MCF 10A (cell line): ENCODE data around the gene DDX19B. TPM values are rescaled to one million over a fixed set of nuclear protein-coding genes. Genes with fewer than 3 reads are reported as not detected.
"Not testable (repeated sequence)": the region's sequence is repeated elsewhere in the genome, so short reads cannot be mapped to it uniquely, and the experiment has no call there.

Source experiments
- BruUV-seq: library from RNA; stranded (reverse); fragments of 400-500 nt; replicated peaks from 2 replicates; lab custom pipeline; 2021; lab: Mats Ljungman, UMichigan
- CTCF ChIA-PET: fragments of 300-600 bp; sonication (Branson Sonifier 250); formaldehyde crosslinking; extraction: SDS; loops from one replicate; lab custom pipeline; 2021; ENCODE audit warnings: antibody characterized with exemption, inconsistent platforms; lab: Yijun Ruan, JAX
- POLR2A ChIA-PET: fragments of 300-600, 350-650 bp; sonication (Branson Sonifier 250); formaldehyde crosslinking; extraction: SDS; loops from one replicate; lab custom pipeline; 2020; ENCODE audit warnings: antibody characterized with exemption, inconsistent platforms; lab: Yijun Ruan, JAX
- DNase-seq: peaks from one replicate; pipeline ENCODE4 v3.0.0-alpha.2; 2018; ENCODE audit not compliant: unreplicated experiment
- H3K27ac Mint-ChIP-seq: one replicate; pipeline ENCODE4 v1.8.0; 2022; ENCODE audit warnings: mild to moderate bottlenecking, low read depth, mixed read lengths; ENCODE audit not compliant: unreplicated experiment
- H3K27me3 Mint-ChIP-seq: one replicate; pipeline ENCODE4 v1.8.0; 2022; ENCODE audit warnings: mixed read lengths; ENCODE audit not compliant: insufficient read depth, unreplicated experiment
- H3K36me3 Mint-ChIP-seq: one replicate; pipeline ENCODE4 v1.8.0; 2022; ENCODE audit warnings: mild to moderate bottlenecking, moderate library complexity, mixed read lengths; ENCODE audit not compliant: insufficient read depth, unreplicated experiment
- H3K4me1 Mint-ChIP-seq: one replicate; pipeline ENCODE4 v1.8.0; 2022; ENCODE audit warnings: mixed read lengths; ENCODE audit not compliant: insufficient read depth, unreplicated experiment
- H3K4me3 Mint-ChIP-seq: one replicate; pipeline ENCODE4 v1.8.0; 2022; ENCODE audit warnings: mild to moderate bottlenecking, moderate library complexity, mixed read lengths; ENCODE audit not compliant: unreplicated experiment
- H3K9me3 Mint-ChIP-seq: one replicate; pipeline ENCODE4 v1.8.0; 2022; ENCODE audit warnings: mixed read lengths; ENCODE audit not compliant: unreplicated experiment
- intact Hi-C: fragments of 100-400 bp; cut with micrococcal nuclease; formaldehyde crosslinking; loops from 2 replicates; pipeline ENCODE4 v1.14.1; 2022
- total RNA-seq: library from RNA; stranded (reverse); gene quantifications from 2 replicates; pipeline ENCODE4 v1.2.3, GENCODE V29; 2022
- TF ChIP-seq, protein P1 (sequence below): fragments of 200-600 bp; IDR thresholded peaks from one replicate; pipeline ENCODE4 v1.8.0; 2022; ENCODE audit warnings: antibody characterized with exemption, mild to moderate bottlenecking; ENCODE audit not compliant: unreplicated experiment

DDX19B gene
- total RNA-seq, 1 experiment from 2014 or later: 38.6 TPM

DNA sequence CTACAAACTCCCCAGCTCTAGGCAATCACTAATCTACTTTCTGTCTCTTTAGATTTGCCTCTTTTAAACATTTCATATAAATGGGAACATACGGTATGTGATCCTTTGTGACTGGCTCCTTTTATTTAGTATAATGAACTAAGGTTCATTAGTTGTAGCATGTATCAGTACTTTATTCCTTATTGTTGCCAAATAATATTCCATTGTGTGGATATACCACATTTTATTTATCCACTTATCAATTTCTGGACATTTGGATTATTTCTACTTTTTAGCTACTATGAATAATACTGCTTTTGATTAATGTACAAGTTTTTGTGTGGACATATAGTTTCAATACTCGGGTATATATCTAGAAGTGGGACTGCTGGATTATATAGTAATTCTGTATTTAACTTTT is 7.9 kb downstream of the DDX19B start:
- H3K27me3 Mint-ChIP-seq: no peaks in the 10 kb centered on the region
- no peak overlapping the region for H3K27ac Mint-ChIP-seq
- no peak for DNase-seq
- no peak overlapping the region for H3K4me3 Mint-ChIP-seq
- TF ChIP-seq, protein P1, sequence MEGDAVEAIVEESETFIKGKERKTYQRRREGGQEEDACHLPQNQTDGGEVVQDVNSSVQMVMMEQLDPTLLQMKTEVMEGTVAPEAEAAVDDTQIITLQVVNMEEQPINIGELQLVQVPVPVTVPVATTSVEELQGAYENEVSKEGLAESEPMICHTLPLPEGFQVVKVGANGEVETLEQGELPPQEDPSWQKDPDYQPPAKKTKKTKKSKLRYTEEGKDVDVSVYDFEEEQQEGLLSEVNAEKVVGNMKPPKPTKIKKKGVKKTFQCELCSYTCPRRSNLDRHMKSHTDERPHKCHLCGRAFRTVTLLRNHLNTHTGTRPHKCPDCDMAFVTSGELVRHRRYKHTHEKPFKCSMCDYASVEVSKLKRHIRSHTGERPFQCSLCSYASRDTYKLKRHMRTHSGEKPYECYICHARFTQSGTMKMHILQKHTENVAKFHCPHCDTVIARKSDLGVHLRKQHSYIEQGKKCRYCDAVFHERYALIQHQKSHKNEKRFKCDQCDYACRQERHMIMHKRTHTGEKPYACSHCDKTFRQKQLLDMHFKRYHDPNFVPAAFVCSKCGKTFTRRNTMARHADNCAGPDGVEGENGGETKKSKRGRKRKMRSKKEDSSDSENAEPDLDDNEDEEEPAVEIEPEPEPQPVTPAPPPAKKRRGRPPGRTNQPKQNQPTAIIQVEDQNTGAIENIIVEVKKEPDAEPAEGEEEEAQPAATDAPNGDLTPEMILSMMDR: no peak
- peaks cover 6% of the 10 kb centered on the region for H3K4me1 Mint-ChIP-seq
- intact Hi-C loops: no loop called here
- ChIA-PET CTCF (interaction anchor here (1.0 to 1.1 kb wide), 2 partner anchors 33 to 39 kb away, joined by 3 read pairs; no protein-coding TSS in a partner anchor), POLR2A (interaction anchor here (0.9 to 2.0 kb wide), 4 partner anchors 8 to 40 kb away, joined by 3 to 6 read pairs (median 4); partner anchors contain the start of genes AARS1, DDX19A and DDX19B)
- no peaks in the 10 kb centered on the region for H3K36me3 Mint-ChIP-seq
- BruUV-seq: no TSS peak
- no peaks in the 10 kb centered on the region for H3K9me3 Mint-ChIP-seq

DNA sequence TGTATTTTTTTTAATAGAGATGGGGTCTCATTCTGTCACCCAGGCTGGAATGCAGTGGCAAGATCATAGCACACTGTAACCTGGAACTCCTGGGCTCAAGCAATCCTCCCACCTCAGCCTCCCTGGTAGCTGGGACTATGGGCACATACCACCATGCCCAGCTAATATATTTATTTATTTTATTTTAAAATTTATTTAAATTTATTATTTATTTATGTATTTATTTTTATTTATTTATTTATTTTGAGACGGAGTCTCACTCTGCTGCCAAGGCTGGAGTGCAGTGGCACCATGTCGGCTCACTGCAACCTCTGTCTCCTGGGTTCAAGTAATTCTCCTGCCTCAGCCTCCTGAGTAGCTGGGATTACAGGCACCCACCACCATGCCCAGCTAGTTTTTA is 8.7 kb downstream of the DDX19B start:
- intact Hi-C loops, H3K4me1 Mint-ChIP-seq, BruUV-seq, H3K27me3 Mint-ChIP-seq, H3K4me3 Mint-ChIP-seq, H3K27ac Mint-ChIP-seq, H3K36me3 Mint-ChIP-seq, DNase-seq, H3K9me3 Mint-ChIP-seq: not testable (repeated sequence)
- ChIA-PET POLR2A (interaction anchor here (1.1 to 2.0 kb wide), 3 partner anchors 8 to 39 kb away, joined by 4 to 6 read pairs (median 4); partner anchors contain the start of genes AARS1, DDX19A and DDX19B), CTCF (interaction anchor here (0.6 to 1.1 kb wide), 3 partner anchors 8 to 19 kb away, joined by 3 to 5 read pairs (median 3); no protein-coding TSS in a partner anchor)

DNA sequence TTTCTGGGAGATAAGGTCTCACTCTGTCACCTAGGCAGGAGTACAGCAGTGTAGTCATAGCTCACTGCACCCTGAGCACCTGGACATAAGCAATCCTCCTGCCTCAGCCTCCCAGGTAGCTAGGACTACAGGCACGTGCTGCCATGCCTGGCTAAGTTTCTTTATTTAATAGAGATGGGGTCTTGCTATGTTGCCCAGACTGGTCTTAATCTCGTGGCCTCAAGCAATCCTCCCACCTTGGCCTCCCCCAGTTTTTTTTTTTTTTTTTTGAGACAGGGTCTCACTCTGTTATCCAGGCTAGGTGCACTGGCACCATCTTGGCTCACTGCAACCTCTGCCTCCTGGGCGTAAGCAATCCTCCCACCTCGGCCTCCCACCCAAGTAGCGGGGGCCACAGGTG is 21.1 kb downstream of the DDX19B start:
- peaks cover 69% of the 10 kb centered on the region for H3K36me3 Mint-ChIP-seq
- no peak overlapping the region for H3K4me3 Mint-ChIP-seq
- no TSS peak for BruUV-seq
- TF ChIP-seq, protein P1: no peak
- H3K27ac Mint-ChIP-seq: no peak overlapping the region
- POLR2A ChIA-PET: no interaction called here
- no peaks in the 10 kb centered on the region for H3K27me3 Mint-ChIP-seq
- CTCF ChIA-PET: interaction anchor here (0.7 kb wide), 1 partner anchor 20 kb away, joined by 8 read pairs; no protein-coding TSS in a partner anchor
- DNase-seq: no peak
- H3K4me1 Mint-ChIP-seq: peaks cover 6% of the 10 kb centered on the region
- H3K9me3 Mint-ChIP-seq: no peaks in the 10 kb centered on the region
- intact Hi-C loops: no loop called here

DNA sequence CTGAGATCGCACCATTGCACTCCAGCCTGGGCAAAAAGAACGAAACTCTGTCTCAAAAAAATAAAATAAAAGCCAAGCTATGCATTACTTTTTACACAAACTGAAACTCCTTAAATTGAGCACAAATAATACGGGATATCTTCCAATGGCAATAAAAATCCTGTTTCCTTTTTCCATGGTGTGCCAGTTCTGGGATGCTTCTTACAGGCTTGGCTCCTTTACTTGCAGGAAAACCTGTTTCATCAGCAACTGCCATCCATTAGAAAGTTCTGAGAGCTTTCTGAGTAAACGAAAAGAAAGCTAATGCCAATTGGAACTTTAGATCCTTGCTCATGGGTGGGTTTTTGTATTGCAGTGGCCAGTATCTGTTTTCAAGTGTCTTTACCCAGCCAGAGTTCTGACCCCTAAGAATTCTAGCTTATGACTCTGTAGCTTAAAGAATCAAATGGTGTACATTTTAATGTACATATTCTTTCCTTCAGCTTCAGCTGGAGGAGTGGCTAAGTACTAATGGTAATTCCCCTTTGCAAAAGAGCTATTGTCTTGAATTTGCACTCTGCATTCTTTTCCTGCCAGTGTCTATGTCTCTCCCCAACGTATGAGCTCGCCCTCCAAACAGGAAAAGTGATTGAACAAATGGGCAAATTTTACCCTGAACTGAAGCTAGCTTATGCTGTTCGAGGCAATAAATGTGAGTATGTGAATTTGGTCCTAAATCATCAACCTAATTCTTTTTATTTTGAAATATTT is 26.2 kb downstream of the DDX19B start:
- peaks cover 54% of the 10 kb centered on the region for H3K36me3 Mint-ChIP-seq
- no peak overlapping the region for H3K4me3 Mint-ChIP-seq
- POLR2A ChIA-PET: interaction anchor here (0.9 to 1.5 kb wide), 3 partner anchors 19 to 36 kb away, joined by 3 to 6 read pairs (median 3); partner anchors contain the start of genes AARS1 and DDX19A
- H3K9me3 Mint-ChIP-seq: no peaks in the 10 kb centered on the region
- BruUV-seq: no TSS peak
- CTCF ChIA-PET: interaction anchor here (0.7 to 1.4 kb wide), 4 partner anchors 11 to 329 kb away, joined by 3 read pairs; no protein-coding TSS in a partner anchor
- DNase-seq: no peak
- TF ChIP-seq, protein P1: no peak
- intact Hi-C loops: no loop called here
- H3K27me3 Mint-ChIP-seq: no peaks in the 10 kb centered on the region
- no peak overlapping the region for H3K27ac Mint-ChIP-seq
- peaks cover 6% of the 10 kb centered on the region for H3K4me1 Mint-ChIP-seq
